Liver (tissue), 9 donors: Measurements from ENCODE around the gene NAP1L1. TPM values are rescaled to one million over a fixed set of nuclear protein-coding genes. Genes with fewer than 3 reads are reported as not detected.

Source experiments
- DNase-seq: peaks from one replicate; pipeline ENCODE4 v3.0.0-alpha.2; 2017; ENCODE audit warnings: low spot score
- H3K27ac ChIP-seq, 2 donors: one replicate each; pipeline ENCODE4 v1.7.0; 2013; ENCODE audit warnings: inconsistent platforms in 2 of 2, low read length in 2 of 2, control low read depth in 1 of 2, low read depth in 1 of 2, mild to moderate bottlenecking in 1 of 2
- H3K27me3 ChIP-seq, 4 donors: one replicate each; pipeline versions ENCODE4 v1.6.1 to v1.7.0; 2013; ENCODE audit warnings: low read length in 3 of 4, inconsistent platforms in 1 of 4, mild to moderate bottlenecking in 1 of 4, moderate library complexity in 1 of 4; ENCODE audit not compliant: control insufficient read depth in 4 of 4, insufficient read depth in 4 of 4
- H3K36me3 ChIP-seq, 4 donors: one replicate each; pipeline versions ENCODE4 v1.6.1 to v1.7.0; 2013; ENCODE audit warnings: low read length in 3 of 4, mild to moderate bottlenecking in 3 of 4, low read depth in 1 of 4, moderate library complexity in 1 of 4; ENCODE audit not compliant: control insufficient read depth in 4 of 4, insufficient read depth in 3 of 4
- H3K4me1 ChIP-seq, 4 donors: one replicate each; pipeline versions ENCODE4 v1.6.1 to v1.7.0; 2013; ENCODE audit warnings: low read length in 3 of 4, mild to moderate bottlenecking in 3 of 4, moderate library complexity in 1 of 4; ENCODE audit not compliant: control insufficient read depth in 4 of 4, insufficient read depth in 4 of 4
- H3K4me3 ChIP-seq, 3 donors: one replicate each; pipeline versions ENCODE4 v1.6.1 to v1.7.0; 2013; ENCODE audit warnings: low read length in 3 of 3, control low read depth in 1 of 3, low read depth in 1 of 3, mild to moderate bottlenecking in 1 of 3
- H3K9ac ChIP-seq, 2 donors: one replicate each; pipeline ENCODE4 v1.7.0; 2013; ENCODE audit warnings: low read length in 2 of 2, mild to moderate bottlenecking in 2 of 2, moderate library complexity in 2 of 2, control low read depth in 1 of 2, low read depth in 1 of 2
- H3K9me3 ChIP-seq, 4 donors: one replicate each; pipeline versions ENCODE4 v1.6.1 to v1.7.0; 2013; ENCODE audit warnings: low read length in 3 of 4; ENCODE audit not compliant: control insufficient read depth in 4 of 4
- EGR1 ChIP-seq, 2 donors: IDR thresholded peaks; 2 replicates each; pipeline ENCODE4 v1.6.1; 2016 to 2018; ENCODE audit warnings: antibody characterized with exemption in 2 of 2, low read depth in 2 of 2
- FOXA1 ChIP-seq: IDR thresholded peaks from 2 replicates; pipeline ENCODE4 v1.6.1; 2016; ENCODE audit warnings: antibody characterized with exemption
- FOXA2 ChIP-seq: IDR thresholded peaks from 2 replicates; pipeline ENCODE4 v1.6.1; 2016; ENCODE audit warnings: antibody characterized with exemption
- GABPA ChIP-seq, 2 donors: IDR thresholded peaks in 1 of 2; conservative IDR thresholded peaks in 1 of 2; 2 replicates each; pipeline ENCODE4 v1.6.1; 2016; ENCODE audit warnings: antibody characterized with exemption in 2 of 2, mild to moderate bottlenecking in 1 of 2, moderate library complexity in 1 of 2
- HNF4A ChIP-seq, 2 donors: conservative IDR thresholded peaks; 2 replicates each; pipeline ENCODE4 v1.6.1; 2016; ENCODE audit warnings: antibody characterized with exemption in 2 of 2, mild to moderate bottlenecking in 2 of 2
- HNF4G ChIP-seq: IDR thresholded peaks from 2 replicates; pipeline ENCODE4 v1.6.1; 2016; ENCODE audit warnings: antibody characterized with exemption
- NR2F2 ChIP-seq: IDR thresholded peaks from 2 replicates; pipeline ENCODE4 v1.6.1; 2016; ENCODE audit warnings: antibody characterized with exemption
- RAD21 ChIP-seq, 2 donors: IDR thresholded peaks; 2 replicates each; pipeline ENCODE4 v1.6.1; 2016; ENCODE audit warnings: antibody characterized with exemption in 2 of 2, mild to moderate bottlenecking in 2 of 2
- REST ChIP-seq: IDR thresholded peaks from 2 replicates; pipeline ENCODE4 v1.6.1; 2016; ENCODE audit warnings: antibody characterized with exemption, mild to moderate bottlenecking
- RXRA ChIP-seq, 2 donors: IDR thresholded peaks; 2 replicates each; pipeline ENCODE4 v1.6.1; 2017 to 2018; ENCODE audit warnings: antibody characterized with exemption in 2 of 2, mild to moderate bottlenecking in 1 of 2
- SP1 ChIP-seq: IDR thresholded peaks from 2 replicates; pipeline ENCODE4 v1.6.1; 2018; ENCODE audit warnings: antibody characterized with exemption, mild to moderate bottlenecking
- TAF1 ChIP-seq: conservative IDR thresholded peaks from 2 replicates; pipeline ENCODE4 v1.6.1; 2016; ENCODE audit warnings: antibody characterized with exemption, mild to moderate bottlenecking
- YY1 ChIP-seq: IDR thresholded peaks from 2 replicates; pipeline ENCODE4 v1.6.1; 2016; ENCODE audit warnings: antibody characterized with exemption, mild to moderate bottlenecking
- ZBTB33 ChIP-seq: IDR thresholded peaks from 2 replicates; pipeline ENCODE4 v1.6.1; 2016; ENCODE audit warnings: antibody characterized with exemption
- WGBS: extraction: QIAGEN DNeasy Blood & Tissue Kit; methylation state at CpG from one replicate; pipeline ENCODE4 v1.1.7; 2013; 5-methylcytosine and 5-hydroxymethylcytosine counted together
- polyA plus RNA-seq, 2 donors: library from polyadenylated mRNA; stranded (reverse) in 1 of 2; unstranded in 1 of 2; fragments of 200-250 nt in 1 of 2; fragments of >200 nt in 1 of 2; fragmentation: Nextera tagmentation in 1 of 2; extraction: Ambion mirVana in 1 of 2; gene quantifications; one replicate each; pipeline versions ENCODE4 v1.2.1 to v1.2.3, GENCODE V29; 2013 to 2015
- total RNA-seq, 2 donors: library from RNA; depleted of rRNA; stranded (reverse); fragments of >200 nt; gene quantifications; one replicate each; pipeline ENCODE4 v1.2.3, GENCODE V29; 2014
- TF ChIP-seq, protein P1 (sequence below): IDR thresholded peaks from 2 replicates; pipeline ENCODE4 v1.6.1; 2016; ENCODE audit warnings: antibody characterized with exemption
- TF ChIP-seq, protein P2 (sequence below): fragments of 150-350 bp; IDR thresholded peaks from 2 replicates; pipeline ENCODE4 v1.5.1; 2017; ENCODE audit warnings: improper control_type of control experiment, low read depth, low read length; ENCODE audit not compliant: missing input control
- donor health status: healthy.
- donor health status: healthy.
- donor health status: healthy.
- donor health status: healthy.
- donor health status: healthy.

NAP1L1 gene
- total and polyA plus RNA-seq, 4 donors, result 36.6 to 74.7 (median 42.4) TPM

DNA sequence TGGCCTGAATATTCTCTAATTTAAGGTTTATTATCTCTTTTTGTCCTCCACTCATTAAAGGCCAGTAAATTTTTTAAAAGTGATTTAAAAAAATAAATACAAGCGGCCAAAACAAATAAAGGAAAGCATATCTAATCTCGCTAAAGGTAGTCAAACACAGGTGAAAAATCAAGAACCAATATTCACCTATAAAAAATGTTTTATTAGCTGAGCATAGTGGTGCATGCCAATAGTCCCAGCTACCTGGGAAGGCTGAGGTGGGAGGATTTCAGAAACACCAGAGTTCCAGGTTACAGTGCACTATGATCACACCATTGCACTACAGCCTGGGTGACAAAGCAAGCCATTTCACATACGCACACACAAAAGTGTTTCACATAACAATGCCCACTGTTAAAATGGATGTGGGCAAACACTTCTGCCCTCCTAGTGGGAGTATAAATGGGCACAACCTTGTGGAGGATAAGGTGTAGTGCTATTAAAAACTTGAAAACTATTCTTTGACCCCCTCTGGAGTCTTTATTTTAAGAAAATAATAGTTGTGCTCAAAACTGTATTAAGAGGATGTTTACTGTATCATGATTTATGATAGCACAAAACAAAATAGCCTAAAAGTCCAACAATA is 32.7 kb upstream of the NAP1L1 start:
- H3K36me3 ChIP-seq, result no peaks in the 10 kb centered on the region
- TF ChIP-seq HNF4G (no peak), YY1 (no peak), FOXA1 (no peak), EGR1 (IDR thresholded peaks at IDR 0.05; ENCODE audit: low read depth in 2 of 2) (no peak), ZBTB33 (no peak), RXRA (IDR thresholded peaks at IDR 0.05) (no peak), REST (no peak), SP1 (no peak), FOXA2 (no peak), RAD21 (IDR thresholded peaks at IDR 0.05) (no peak), NR2F2 (no peak), HNF4A (conservative IDR thresholded peaks at IDR 0.05) (no peak), GABPA (IDR thresholded peaks at IDR 0.05 in 1 of 2, conservative IDR thresholded peaks at IDR 0.05 in 1 of 2) (no peak), TAF1 (no peak)
- TF ChIP-seq, protein P1, sequence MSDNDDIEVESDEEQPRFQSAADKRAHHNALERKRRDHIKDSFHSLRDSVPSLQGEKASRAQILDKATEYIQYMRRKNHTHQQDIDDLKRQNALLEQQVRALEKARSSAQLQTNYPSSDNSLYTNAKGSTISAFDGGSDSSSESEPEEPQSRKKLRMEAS, result no peak
- TF ChIP-seq, protein P2, sequence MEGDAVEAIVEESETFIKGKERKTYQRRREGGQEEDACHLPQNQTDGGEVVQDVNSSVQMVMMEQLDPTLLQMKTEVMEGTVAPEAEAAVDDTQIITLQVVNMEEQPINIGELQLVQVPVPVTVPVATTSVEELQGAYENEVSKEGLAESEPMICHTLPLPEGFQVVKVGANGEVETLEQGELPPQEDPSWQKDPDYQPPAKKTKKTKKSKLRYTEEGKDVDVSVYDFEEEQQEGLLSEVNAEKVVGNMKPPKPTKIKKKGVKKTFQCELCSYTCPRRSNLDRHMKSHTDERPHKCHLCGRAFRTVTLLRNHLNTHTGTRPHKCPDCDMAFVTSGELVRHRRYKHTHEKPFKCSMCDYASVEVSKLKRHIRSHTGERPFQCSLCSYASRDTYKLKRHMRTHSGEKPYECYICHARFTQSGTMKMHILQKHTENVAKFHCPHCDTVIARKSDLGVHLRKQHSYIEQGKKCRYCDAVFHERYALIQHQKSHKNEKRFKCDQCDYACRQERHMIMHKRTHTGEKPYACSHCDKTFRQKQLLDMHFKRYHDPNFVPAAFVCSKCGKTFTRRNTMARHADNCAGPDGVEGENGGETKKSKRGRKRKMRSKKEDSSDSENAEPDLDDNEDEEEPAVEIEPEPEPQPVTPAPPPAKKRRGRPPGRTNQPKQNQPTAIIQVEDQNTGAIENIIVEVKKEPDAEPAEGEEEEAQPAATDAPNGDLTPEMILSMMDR, result no peak
- no peaks in the 10 kb centered on the region for H3K9me3 ChIP-seq
- no peaks in the 10 kb centered on the region for H3K27me3 ChIP-seq
- H3K4me1 ChIP-seq, result no peaks in the 10 kb centered on the region
- 85% methylated on average over 3 of the region's 3 CpGs for WGBS
- no peak overlapping the region for H3K9ac ChIP-seq
- DNase-seq, result no peak
- H3K27ac ChIP-seq, result no peak overlapping the region
- H3K4me3 ChIP-seq, result no peak overlapping the region
